GM18505 (cell line): ENCODE results near the gene JUNB.

Source experiments
- ATAC-seq: cut with Tn5 transposase; IDR thresholded peaks from one replicate; pipeline ENCODE4 v1.9.1; 2021; ENCODE audit not compliant: unreplicated experiment
- POLR2A ChIP-seq: IDR thresholded peaks from 4 replicates; pipeline ENCODE4 v1.6.1; 2011; ENCODE audit warnings: borderline replicate concordance; ENCODE audit not compliant: insufficient read depth, insufficient read length; ENCODE audit errors: extremely low read depth

The JUNB gene

GRCh38 chr19:12825254-12826131, 34.2 kb downstream of the JUNB start:
- TF ChIP-seq POLR2A: no peak

GRCh38 chr19:12828494-12828893, 37.2 kb downstream of the JUNB start:
- no peak for TF ChIP-seq POLR2A
- no peak for ATAC-seq

More at GRCh38 chr19:12825254-12826131, 34.2 kb downstream of the JUNB start:
- no peak for ATAC-seq

GRCh38 chr19:12833418-12833737, 42.1 kb downstream of the JUNB start:
- no peak for TF ChIP-seq POLR2A

GRCh38 chr19:12833738-12834565, 42.7 kb downstream of the JUNB start:
- ATAC-seq: no peak
- no peak for TF ChIP-seq POLR2A

More at GRCh38 chr19:12833418-12833737, 42.1 kb downstream of the JUNB start:
- no peak for ATAC-seq

- no peak for ATAC-seq
- TF ChIP-seq POLR2A: no peak
These were observed 43.3 kb downstream of the JUNB start, which contains the start of gene RTBDN for GRCh38 chr19:12834566-12834943. Gene RTBDN, minus strand, starts transcription at chr19:12834579. Its CDS starts 4,600 bp downstream, at chr19:12829979.

- ATAC-seq: no peak
- no peak for TF ChIP-seq POLR2A
These were observed 43.9 kb downstream of the JUNB start for GRCh38 chr19:12834976-12835757.

GRCh38 chr19:12836529-12836863, 45.2 kb downstream of the JUNB start:
- no peak for TF ChIP-seq POLR2A
- no peak for ATAC-seq

- no peak for ATAC-seq
- TF ChIP-seq POLR2A: no peak
These were observed 45.9 kb downstream of the JUNB start for GRCh38 chr19:12837225-12837624.

- no peak for ATAC-seq
- TF ChIP-seq POLR2A: no peak
These were observed 47.0 kb downstream of the JUNB start, which contains the start of gene MAST1 for GRCh38 chr19:12838182-12838885. Gene MAST1, plus strand, starts transcription at chr19:12838515. Its CDS starts 58 bp downstream, at chr19:12838573.

GRCh38 chr19:12838886-12839756, 47.8 kb downstream of the JUNB start:
- ATAC-seq: no peak
- TF ChIP-seq POLR2A: no peak
